22Rv1 (cell line): ENCODE results near the gene ZNF678.

ENCODE experiments used
- ZFX ChIP-seq: fragments of 450-650 bp; IDR thresholded peaks from 2 replicates; pipeline ENCODE4 v1.6.1; 2017; ENCODE audit warnings: antibody characterized with exemption, borderline replicate concordance
- TF ChIP-seq, protein P1 (sequence below): fragments of 450-650 bp; IDR thresholded peaks from 2 replicates; pipeline ENCODE4 v1.5.1; 2017; ENCODE audit warnings: mild to moderate bottlenecking

DNA sequence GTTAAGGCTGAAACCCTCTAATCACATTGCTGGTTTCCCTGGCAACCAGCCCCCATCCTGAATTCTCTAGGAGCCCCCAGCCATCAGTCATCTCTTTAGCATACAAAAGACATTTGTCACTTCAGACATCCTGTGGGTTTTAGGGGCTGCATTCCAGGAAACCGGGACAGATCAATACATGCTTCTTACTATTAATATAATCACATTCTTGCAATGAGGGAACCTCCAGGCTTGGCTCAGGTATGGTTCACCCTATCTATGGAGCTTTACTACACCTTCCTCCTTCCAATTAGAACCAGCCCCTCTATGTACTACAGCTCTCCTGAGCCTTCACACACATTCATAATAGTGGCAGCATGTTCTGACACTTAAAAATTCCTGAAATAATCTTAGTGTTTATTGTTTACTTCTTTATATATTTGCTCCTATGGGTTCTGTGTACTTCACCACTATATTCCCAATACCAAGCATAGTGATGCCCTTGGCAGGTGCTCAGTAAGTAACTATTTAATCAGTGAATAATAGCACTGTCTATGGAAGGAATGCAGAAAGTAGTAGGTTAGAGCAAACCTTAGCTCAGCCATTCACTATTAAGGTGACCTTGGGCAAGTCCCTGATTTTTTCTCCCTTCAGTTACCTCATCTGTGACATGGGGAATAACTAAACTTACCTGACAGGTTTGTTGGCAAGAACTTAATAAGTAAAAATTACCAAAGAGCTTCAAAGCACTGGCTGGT is 59.6 kb downstream of the ZNF678 start:
- TF ChIP-seq, protein P1, sequence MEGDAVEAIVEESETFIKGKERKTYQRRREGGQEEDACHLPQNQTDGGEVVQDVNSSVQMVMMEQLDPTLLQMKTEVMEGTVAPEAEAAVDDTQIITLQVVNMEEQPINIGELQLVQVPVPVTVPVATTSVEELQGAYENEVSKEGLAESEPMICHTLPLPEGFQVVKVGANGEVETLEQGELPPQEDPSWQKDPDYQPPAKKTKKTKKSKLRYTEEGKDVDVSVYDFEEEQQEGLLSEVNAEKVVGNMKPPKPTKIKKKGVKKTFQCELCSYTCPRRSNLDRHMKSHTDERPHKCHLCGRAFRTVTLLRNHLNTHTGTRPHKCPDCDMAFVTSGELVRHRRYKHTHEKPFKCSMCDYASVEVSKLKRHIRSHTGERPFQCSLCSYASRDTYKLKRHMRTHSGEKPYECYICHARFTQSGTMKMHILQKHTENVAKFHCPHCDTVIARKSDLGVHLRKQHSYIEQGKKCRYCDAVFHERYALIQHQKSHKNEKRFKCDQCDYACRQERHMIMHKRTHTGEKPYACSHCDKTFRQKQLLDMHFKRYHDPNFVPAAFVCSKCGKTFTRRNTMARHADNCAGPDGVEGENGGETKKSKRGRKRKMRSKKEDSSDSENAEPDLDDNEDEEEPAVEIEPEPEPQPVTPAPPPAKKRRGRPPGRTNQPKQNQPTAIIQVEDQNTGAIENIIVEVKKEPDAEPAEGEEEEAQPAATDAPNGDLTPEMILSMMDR, result no peak
- TF ChIP-seq ZFX, result no peak
